Fibroblast of skin of right quadriceps (primary cell): ENCODE measurements around the gene CR1L.
"Not testable (repeated sequence)": the region's sequence is repeated elsewhere in the genome, so short reads cannot be mapped to it uniquely, and the experiment has no call there.

Source experiments
- DNase-seq: peaks from one replicate; pipeline ENCODE4 v3.0.0-alpha.2; 2013

Gene CR1L

DNA sequence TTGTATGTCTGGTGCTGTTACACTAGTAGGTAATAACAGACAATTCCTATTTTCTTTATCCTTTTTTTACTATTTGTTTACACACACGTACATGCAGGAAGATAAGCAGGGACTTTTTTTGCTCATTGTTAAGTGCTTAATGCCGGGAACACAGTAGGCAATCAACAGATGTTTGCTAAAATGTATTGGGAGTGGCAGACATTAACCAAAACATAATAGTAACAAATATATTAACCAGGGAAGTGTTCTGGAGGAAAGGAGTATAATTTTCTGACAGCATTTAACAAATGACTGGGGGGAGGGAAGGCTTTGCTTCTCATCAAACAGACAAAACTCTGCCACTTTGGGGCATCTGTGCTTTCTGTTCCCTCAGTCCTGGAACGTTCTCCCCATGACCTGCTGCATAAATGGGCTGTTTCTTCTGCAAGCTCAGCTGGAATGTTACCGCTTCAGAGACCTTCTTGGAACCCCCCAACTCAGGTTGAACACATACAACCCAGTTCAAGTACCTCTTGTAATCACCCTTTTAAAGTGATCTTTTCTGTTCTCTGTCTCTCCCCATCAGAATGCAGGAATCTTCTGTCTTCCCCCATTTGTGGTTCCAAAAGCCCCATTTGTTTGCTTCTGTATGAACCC, 2.1 kb downstream of the CR1L start:
- no peak for DNase-seq

- DNase-seq = no peak
These were observed 2.9 kb downstream of the CR1L start for GRCh38 chr1:207647671-207648333.

- DNase-seq = no peak
These were observed 3.6 kb downstream of the CR1L start for GRCh38 chr1:207648334-207649209.

DNA sequence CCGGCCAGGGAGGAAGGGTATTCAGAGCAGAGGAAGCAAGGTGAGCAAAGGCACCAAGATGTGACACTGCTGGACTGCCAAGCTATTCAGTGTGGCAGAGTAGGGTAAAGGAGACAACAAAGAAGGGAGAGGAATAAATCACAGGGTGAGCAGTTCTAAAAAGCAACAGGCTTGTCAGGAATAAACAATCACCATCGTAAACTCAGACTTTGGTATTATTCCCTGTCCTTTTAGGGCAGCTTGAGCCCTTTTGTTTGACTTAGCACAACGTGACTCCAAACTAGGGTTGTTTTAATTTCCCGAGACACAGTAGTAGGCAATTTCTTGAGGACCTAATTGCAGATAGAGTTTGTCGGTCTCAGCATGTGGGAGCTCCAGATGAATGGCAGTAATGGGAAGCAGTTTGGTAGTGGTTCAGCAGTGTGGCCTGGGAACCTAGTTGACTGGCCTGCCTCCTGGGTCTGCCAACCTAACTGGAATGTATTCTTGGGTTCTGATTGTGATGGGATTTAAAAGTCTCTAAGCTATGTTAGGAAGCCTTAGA, 4.3 kb downstream of the CR1L start:
- DNase-seq = no peak

GRCh38 chr1:207649865-207650580, 5.1 kb downstream of the CR1L start:
- DNase-seq = no peak

- no peak for DNase-seq
These were observed 6.7 kb downstream of the CR1L start for GRCh38 chr1:207651583-207651982.

DNA sequence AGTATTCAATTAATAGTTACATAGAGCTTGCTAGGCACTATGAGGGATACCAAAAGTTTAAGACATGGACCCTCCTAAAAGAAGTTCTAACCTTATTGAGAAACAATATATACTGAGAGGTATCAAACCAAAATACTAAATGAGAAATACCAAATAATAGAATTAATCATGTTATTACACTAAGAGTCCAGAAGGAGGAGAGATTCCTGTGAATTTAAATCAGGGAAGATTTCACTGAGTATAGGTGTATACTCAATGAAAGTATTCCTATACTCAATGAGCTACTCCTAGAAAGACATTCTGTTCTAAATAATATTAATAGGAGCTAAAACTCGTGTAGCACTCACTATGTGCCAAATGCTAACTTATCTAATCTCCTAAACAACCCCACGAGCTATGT, 9.4 kb downstream of the CR1L start:
- no peak for DNase-seq

DNA sequence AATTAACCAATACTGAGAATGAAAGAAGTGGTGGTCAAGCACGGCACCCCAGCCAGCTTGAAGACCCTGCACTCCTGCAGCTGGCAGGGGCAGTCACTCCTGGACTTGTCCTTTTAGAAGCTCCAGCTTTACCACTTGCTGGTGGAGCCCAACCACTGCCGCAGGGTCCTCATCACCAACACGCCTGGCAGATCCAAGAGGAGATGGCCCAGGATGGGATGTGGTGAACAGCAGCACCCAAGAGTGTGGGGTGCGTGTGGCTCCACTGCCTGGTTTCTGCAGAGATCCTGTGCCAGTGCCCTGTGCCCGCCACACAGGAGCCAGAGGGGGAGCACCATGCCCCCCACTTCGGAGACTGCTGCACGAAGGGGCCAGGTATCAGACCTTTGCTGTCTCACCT, 13.5 kb downstream of the CR1L start:
- no peak for DNase-seq

- no peak for DNase-seq
These were observed 14.1 kb downstream of the CR1L start for GRCh38 chr1:207658904-207659485.

GRCh38 chr1:207659545-207660153, 14.7 kb downstream of the CR1L start:
- DNase-seq = no peak

- DNase-seq = not testable (repeated sequence)
These were observed 16.5 kb downstream of the CR1L start for GRCh38 chr1:207661420-207661819.

- DNase-seq = no peak
These were observed 21.4 kb downstream of the CR1L start for GRCh38 chr1:207666342-207666741.

GRCh38 chr1:207669528-207670009, 24.6 kb downstream of the CR1L start:
- DNase-seq = no peak

- DNase-seq = no peak
These were observed 25.3 kb downstream of the CR1L start for GRCh38 chr1:207670192-207670591.

- DNase-seq = no peak
These were observed 26.1 kb downstream of the CR1L start for GRCh38 chr1:207670997-207671396.

GRCh38 chr1:207672522-207673130, 27.7 kb downstream of the CR1L start:
- DNase-seq = peak; percentile 67

- no peak for DNase-seq
These were observed 28.5 kb downstream of the CR1L start for GRCh38 chr1:207673399-207673798.

DNA sequence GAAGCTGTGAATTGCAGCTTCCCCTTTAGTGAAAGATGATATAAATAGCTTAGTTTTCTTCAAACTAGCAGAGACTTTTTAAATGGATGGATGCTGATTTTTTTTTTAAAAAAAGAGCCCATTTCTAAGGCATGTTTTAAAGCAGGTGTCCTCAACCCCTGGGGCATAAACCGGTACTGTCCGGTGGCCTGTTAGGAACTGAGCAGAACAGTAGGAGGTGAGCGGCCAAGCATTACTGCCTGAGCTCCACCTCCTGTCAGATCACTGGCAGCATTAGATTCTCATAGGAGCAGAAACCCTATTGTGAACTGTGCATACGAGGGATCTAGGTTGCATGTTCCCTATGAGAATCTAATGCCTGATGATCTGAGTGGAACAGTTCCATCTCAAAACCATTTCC, 31.2 kb downstream of the CR1L start:
- DNase-seq = no peak

GRCh38 chr1:207680590-207681388, 35.9 kb downstream of the CR1L start:
- peak; percentile 95 for DNase-seq

DNA sequence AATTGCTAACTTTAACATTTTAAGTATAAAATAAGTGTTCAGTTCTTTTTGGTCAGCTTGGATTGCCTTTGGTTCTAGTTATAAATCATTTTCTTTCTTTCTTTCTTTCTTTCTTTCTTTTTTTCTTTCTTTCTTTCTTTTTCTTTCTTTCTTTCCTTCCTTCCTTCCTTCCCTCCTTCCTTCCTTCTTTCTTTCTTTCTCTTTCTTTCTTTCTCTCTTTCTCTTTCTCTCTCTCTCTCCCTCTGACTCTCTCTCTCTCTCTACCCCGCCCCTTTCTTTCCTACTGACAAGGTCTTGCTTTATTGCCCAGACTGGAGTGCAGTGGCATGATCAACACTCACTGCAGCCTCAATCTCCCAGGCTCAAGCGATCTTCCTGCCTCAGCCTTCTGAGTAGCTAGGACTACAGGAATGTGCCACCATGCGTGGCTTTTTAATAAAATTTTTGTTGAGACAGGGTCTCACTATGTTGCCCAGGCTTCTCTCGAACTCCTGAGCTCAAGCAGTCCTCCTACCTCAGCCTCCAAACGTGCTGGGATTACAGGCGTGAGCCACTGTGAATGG, 38.0 kb downstream of the CR1L start:
- not testable (repeated sequence) for DNase-seq
